T follicular helper cell (primary cell): ENCODE data around the gene B3GNT7.
"Not testable (repeated sequence)": the region's sequence is repeated elsewhere in the genome, so short reads cannot be mapped to it uniquely, and the experiment has no call there.

Experiments used
- DNase-seq: peaks from one replicate; pipeline ENCODE4 v3.0.0-alpha.2; 2020; ENCODE audit warnings: low read depth

B3GNT7 gene

GRCh38 chr2:231364961-231365810 is 30.3 kb upstream of the B3GNT7 start:
- DNase-seq: no peak

DNA sequence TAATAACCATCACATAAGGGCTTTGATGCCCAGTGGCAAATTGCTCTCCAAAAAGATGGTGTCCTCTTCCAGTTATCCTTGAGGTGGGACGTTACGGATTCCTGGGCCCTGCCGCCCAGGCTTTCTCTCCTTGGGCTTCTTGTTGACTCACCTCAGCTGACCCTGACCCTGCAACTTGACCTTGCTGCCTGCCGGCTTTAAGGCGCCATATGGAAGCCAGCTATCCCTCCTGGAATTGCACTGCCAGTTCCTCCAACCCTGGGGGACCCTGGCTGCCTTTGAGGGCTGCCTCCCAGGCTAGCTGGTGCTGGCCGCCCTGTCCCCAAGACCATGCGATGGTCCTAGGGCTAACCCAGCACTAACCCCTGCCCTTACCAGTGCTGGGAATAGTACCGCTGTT is 28.3 kb upstream of the B3GNT7 start:
- DNase-seq: no peak

- DNase-seq: no peak
These were observed 25.7 kb upstream of the B3GNT7 start for GRCh38 chr2:231369580-231370428.

DNA sequence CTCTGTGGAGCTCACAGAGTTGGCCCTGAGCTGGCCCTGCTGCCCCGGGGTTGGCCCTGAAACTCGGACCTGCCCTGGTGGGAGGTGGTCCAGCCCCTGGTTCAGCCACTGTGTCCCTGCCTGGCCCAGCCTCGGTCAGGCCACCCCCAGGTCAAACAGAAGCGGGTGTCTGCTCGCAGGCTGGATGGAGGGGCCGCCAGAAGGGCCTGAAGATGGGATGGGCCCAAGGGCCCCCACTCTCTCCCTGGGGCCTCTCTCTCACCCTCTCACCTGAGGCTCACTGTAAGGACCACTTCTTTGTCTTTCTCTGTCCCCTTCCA is 25.1 kb upstream of the B3GNT7 start:
- DNase-seq: no peak

GRCh38 chr2:231370749-231371429 is 24.6 kb upstream of the B3GNT7 start:
- DNase-seq: no peak

GRCh38 chr2:231371430-231372054 is 24.0 kb upstream of the B3GNT7 start:
- DNase-seq: no peak

DNA sequence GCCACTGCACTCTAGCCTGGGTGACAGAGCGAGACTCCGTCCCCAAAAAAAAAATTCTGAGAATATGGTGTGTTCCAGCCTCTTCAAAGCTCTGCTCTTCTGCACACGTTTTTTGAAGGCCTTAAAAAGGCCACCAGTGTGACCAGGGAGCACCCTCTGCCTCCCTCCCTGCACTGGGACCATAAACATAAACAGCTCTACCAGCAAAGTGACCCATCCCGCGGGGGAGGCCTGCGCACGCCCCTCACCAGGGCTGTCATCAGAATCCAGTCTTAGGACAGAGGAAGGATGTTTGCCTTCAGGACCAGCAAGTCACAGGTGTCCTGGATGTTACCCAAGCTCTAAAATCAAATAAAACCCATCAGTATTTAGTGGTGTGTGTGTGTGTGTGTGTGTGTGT is 23.2 kb upstream of the B3GNT7 start:
- DNase-seq: no peak

DNA sequence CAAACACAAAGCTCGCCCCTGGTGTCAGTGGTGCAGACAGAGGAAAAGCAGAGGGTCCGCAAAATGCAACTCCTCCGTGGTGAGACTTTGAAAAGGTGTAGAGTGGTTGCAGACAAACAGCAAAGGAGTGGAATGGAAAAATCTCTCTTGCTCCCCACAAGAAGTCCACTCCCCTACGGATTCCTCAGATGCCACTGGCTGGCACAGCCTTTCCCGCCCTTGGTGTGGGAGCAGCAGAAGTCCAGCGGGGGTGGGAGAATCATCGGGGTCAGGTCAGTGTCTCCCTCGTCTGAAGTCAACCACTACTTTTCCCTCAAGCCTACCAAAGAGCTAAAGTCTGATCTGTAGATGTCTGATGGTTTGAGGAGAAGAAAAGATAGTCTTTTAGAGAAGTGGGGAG is 22.3 kb upstream of the B3GNT7 start:
- DNase-seq: no peak

GRCh38 chr2:231373786-231374349 is 21.6 kb upstream of the B3GNT7 start:
- DNase-seq: no peak

GRCh38 chr2:231374771-231375170 is 20.7 kb upstream of the B3GNT7 start:
- DNase-seq: no peak

DNA sequence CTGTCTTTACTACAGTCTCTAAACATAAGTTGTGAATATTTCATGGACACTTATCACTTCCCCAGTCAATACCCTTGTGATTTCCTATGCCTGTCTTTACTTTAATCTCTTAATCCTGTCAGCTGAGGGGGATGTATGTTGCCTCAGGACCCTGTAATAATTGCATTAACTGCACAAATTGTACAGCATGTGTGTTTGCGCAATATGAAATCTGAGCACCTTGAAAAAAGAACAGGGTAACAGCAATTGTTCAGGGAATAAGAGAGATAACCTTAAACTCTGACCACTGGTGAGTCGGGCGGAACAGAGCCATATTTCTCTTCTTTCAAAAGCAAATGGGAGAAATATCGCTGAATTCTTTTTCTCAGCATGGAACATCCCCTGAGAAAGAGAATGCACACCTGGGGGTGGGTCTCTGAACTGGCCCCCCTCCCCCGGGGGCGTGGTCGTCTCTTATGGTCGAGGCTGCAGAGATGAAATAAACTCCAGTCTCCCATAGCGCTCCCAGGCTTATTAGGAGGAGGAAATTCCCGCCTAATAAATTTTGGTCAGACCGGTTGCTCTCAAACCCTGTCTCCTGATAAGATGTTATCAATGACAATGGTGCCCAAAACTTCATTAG is 19.4 kb upstream of the B3GNT7 start:
- not testable (repeated sequence) for DNase-seq

DNA sequence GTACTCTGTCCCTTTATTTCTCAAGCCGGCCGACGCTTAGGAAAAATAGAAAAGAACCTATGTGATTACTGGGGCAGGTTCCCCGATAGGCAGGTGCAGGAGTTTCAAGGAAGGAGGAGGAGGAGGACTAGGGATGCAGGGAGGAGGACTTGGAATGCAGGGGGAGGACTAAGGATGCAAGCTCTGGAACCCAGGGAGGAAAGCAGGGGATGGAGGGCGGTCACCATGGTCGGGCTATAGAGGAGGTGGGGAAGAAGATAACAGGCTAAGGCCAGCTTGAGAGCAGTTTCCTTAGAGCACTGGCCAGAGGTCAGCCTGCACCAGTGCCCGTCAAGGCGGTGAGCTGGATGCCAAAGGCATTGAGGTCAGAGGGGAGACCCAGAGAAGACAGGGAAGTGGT is 18.7 kb upstream of the B3GNT7 start:
- no peak for DNase-seq

GRCh38 chr2:231378026-231378722 is 17.3 kb upstream of the B3GNT7 start:
- DNase-seq: no peak

GRCh38 chr2:231379266-231380215 is 16.0 kb upstream of the B3GNT7 start:
- no peak for DNase-seq

GRCh38 chr2:231380307-231380706 is 15.2 kb upstream of the B3GNT7 start:
- DNase-seq: no peak

GRCh38 chr2:231380991-231381847 is 14.3 kb upstream of the B3GNT7 start:
- no peak for DNase-seq

GRCh38 chr2:231382116-231382515 is 13.4 kb upstream of the B3GNT7 start:
- DNase-seq: no peak

DNA sequence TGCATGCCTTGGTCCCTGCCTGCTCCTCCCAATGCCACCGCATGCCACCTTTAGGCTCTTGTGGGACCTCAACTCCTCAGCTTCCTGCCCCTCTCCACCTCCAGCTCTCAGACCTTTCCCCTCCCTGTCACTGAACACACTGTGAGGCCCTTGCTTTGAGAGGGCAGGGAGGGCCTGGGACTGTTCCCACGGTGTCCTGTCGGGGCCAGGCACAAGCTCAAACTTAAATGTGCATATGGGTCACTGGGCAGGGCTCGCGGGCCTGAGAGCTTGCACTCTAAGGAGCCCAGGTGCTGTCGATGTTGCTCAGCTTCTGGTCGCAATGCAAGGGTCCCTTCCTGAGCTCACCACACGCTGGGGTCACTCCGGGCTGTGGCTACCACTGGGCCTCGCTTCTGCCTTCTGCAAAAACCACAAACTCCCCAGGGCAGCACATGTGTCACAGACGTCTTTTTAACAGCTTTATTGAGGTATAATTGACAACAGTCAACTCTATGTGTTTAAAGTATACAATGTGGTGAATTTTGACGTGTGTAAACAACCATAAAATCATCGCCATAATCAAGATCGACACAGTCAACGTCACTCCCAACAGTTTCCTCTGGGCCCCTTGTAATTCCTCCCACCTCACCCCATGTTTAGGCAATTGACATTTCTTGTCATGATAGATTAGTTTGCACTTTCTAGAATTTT is 11.9 kb upstream of the B3GNT7 start:
- DNase-seq: no peak
